CD14-positive monocyte (primary cell): ENCODE results near the gene IBSP. TPM values are rescaled to one million over a fixed set of nuclear protein-coding genes. Genes with fewer than 3 reads are reported as not detected.

Experiments
- DNase-seq, 3 donors: peaks; one replicate each; pipeline ENCODE4 v3.0.0-alpha.2; 2011 to 2022
- H2AFZ ChIP-seq: 2 replicates; pipeline ENCODE4 v1.6.0; 2012; ENCODE audit warnings: mild to moderate bottlenecking, low read depth, low read length, inconsistent platforms; ENCODE audit not compliant: insufficient read depth, poor library complexity, severe bottlenecking
- H3K27ac ChIP-seq, 2 donors: 1 replicate in 1 of 2; 2 replicates in 1 of 2; pipeline ENCODE4 v1.5.1; 2012 to 2013; ENCODE audit warnings: low read length in 2 of 2, control low read depth in 1 of 2, inconsistent platforms in 1 of 2, low read depth in 1 of 2, mild to moderate bottlenecking in 1 of 2
- H3K27me3 ChIP-seq, 2 donors: one replicate each; pipeline versions ENCODE4 v1.6.0 to v1.6.1; 2011 to 2013; ENCODE audit warnings: low read length in 2 of 2; ENCODE audit not compliant: control insufficient read depth in 2 of 2, insufficient read depth in 2 of 2
- H3K36me3 ChIP-seq, 2 donors: replicated peaks in 1 of 2; 1 replicate in 1 of 2; 2 replicates in 1 of 2; pipeline versions ENCODE4 v1.5.1 to v1.6.1; 2012 to 2013; ENCODE audit warnings: low read length in 2 of 2, control low read depth in 1 of 2, inconsistent platforms in 1 of 2, mild to moderate bottlenecking in 1 of 2; ENCODE audit not compliant: insufficient read depth in 2 of 2, control insufficient read depth in 1 of 2
- H3K4me1 ChIP-seq, 2 donors: 1 replicate in 1 of 2; 2 replicates in 1 of 2; pipeline versions ENCODE4 v1.5.1 to v1.6.1; 2012 to 2013; ENCODE audit warnings: low read length in 2 of 2, control low read depth in 1 of 2, inconsistent platforms in 1 of 2, mild to moderate bottlenecking in 1 of 2, moderate library complexity in 1 of 2; ENCODE audit not compliant: insufficient read depth in 2 of 2, control insufficient read depth in 1 of 2
- H3K4me2 ChIP-seq: replicated peaks from 2 replicates; pipeline ENCODE3; 2012; ENCODE audit warnings: low read length, moderate library complexity, mild to moderate bottlenecking; ENCODE audit not compliant: poor library complexity, severe bottlenecking; ENCODE audit errors: extremely low read depth
- H3K4me3 ChIP-seq, 3 experiments: fragments of 200-600 bp in 1 of 3; sonication (generic) in 1 of 3; replicated peaks in 1 of 3; 1 replicate in 2 of 3; 2 replicates in 1 of 3; pipeline ENCODE4 v1.5.1; 2011 to 2013; ENCODE audit warnings: low read length in 3 of 3, mild to moderate bottlenecking in 3 of 3, control low read depth in 2 of 3, low read depth in 2 of 3, inconsistent platforms in 1 of 3, moderate library complexity in 1 of 3
- H3K79me2 ChIP-seq: 2 replicates; pipeline ENCODE4 v1.6.0; 2012; ENCODE audit warnings: mild to moderate bottlenecking, control low read depth, inconsistent platforms, low read length, moderate library complexity; ENCODE audit not compliant: insufficient read depth
- H3K9ac ChIP-seq: 2 replicates; pipeline ENCODE4 v1.6.0; 2017; ENCODE audit warnings: low read length, mild to moderate bottlenecking; ENCODE audit not compliant: insufficient read depth, poor library complexity, severe bottlenecking
- H3K9me3 ChIP-seq, 2 donors: replicated peaks in 1 of 2; 1 replicate in 1 of 2; 2 replicates in 1 of 2; pipeline versions ENCODE4 v1.5.1 to v1.6.1; 2012 to 2013; ENCODE audit warnings: low read length in 2 of 2, control low read depth in 1 of 2; ENCODE audit not compliant: control insufficient read depth in 1 of 2, insufficient read depth in 1 of 2
- H4K20me1 ChIP-seq: 2 replicates; pipeline ENCODE4 v1.6.0; 2012; ENCODE audit warnings: mild to moderate bottlenecking, low read length, control low read depth, moderate library complexity; ENCODE audit not compliant: insufficient read depth
- H3K27ac Mint-ChIP-seq, 7 donors: one replicate each; pipeline ENCODE4 v1.8.0; 2020; ENCODE audit warnings: mild to moderate bottlenecking in 7 of 7, mixed read lengths in 7 of 7, moderate library complexity in 6 of 7, inconsistent platforms in 2 of 7
- H3K27me3 Mint-ChIP-seq, 3 donors: one replicate each; pipeline ENCODE4 v1.8.0; 2021 to 2022; ENCODE audit warnings: low read depth in 3 of 3, mild to moderate bottlenecking in 3 of 3, mixed read lengths in 3 of 3, moderate library complexity in 3 of 3, inconsistent platforms in 1 of 3
- H3K36me3 Mint-ChIP-seq, 2 donors: one replicate each; pipeline ENCODE4 v1.8.0; 2020; ENCODE audit warnings: mixed read lengths in 2 of 2, inconsistent platforms in 1 of 2, mild to moderate bottlenecking in 1 of 2
- H3K4me1 Mint-ChIP-seq: one replicate; pipeline ENCODE4 v1.8.0; 2020; ENCODE audit warnings: mild to moderate bottlenecking, mixed read lengths
- H3K4me3 Mint-ChIP-seq, 2 donors: one replicate each; pipeline ENCODE4 v1.8.0; 2020; ENCODE audit warnings: mild to moderate bottlenecking in 2 of 2, mixed read lengths in 2 of 2, moderate library complexity in 1 of 2
- H3K9me3 Mint-ChIP-seq, 7 donors: one replicate each; pipeline ENCODE4 v1.8.0; 2020 to 2022; ENCODE audit warnings: mixed read lengths in 7 of 7, mild to moderate bottlenecking in 6 of 7, moderate library complexity in 6 of 7, inconsistent platforms in 2 of 7
- CTCF ChIP-seq: fragments of 200-600 bp; IDR thresholded peaks from one replicate; pipeline ENCODE4 v1.8.0; 2022; ENCODE audit warnings: antibody characterized with exemption, mild to moderate bottlenecking
- WGBS: methylation state at CpG from one replicate; pipeline ENCODE4 v1.1.5; 2013; ENCODE audit warnings: missing lambda C conversion rate; ENCODE audit not compliant: insufficient coverage; 5-methylcytosine and 5-hydroxymethylcytosine counted together
- intact Hi-C, 2 donors: fragments of 100-400 bp; cut with micrococcal nuclease; formaldehyde crosslinking; loops; one replicate each; pipeline versions ENCODE4 v1.15.0 to v1.15.1; 2023
- polyA plus RNA-seq, 3 donors: library from polyadenylated mRNA; depleted of rRNA in 1 of 3; unstranded in 2 of 3; stranded (reverse) in 1 of 3; fragments of 300-500 nt in 2 of 3; fragments of >200 nt in 1 of 3; fragmentation: Illumina TruSeq in 2 of 3; gene quantifications; 1 replicate in 2 of 3; 2 replicates in 1 of 3; pipeline ENCODE4 v1.2.3, GENCODE V29; 2012 to 2021

Gene IBSP
- polyA plus RNA-seq, 3 donors: not detected

- Histone ChIP-seq H3K27ac (no peak within 1 kb of the TSS), H3K36me3 (no peaks in the 10 kb centered on the region), H3K9me3 (no peaks in the 10 kb centered on the region), H2AFZ (no peak within 1 kb of the TSS), H3K4me3 (no peak within 1 kb of the TSS), H3K4me2 (no peak within 1 kb of the TSS), H3K9ac (no peak within 1 kb of the TSS), H3K79me2 (no peaks in the 10 kb centered on the region), H3K4me1 (no peaks in the 10 kb centered on the region), H3K27me3 (no peaks in the 10 kb centered on the region), H4K20me1 (no peaks in the 10 kb centered on the region)
- TF ChIP-seq CTCF: no peak
- WGBS: 100% methylated on average over 1 of the region's 2 CpGs
- Mint-ChIP-seq H3K4me1 (no peaks in the 10 kb centered on the region), H3K9me3 (peaks cover 0 to 2% (median 0%) of the 10 kb centered on the region in 7 donors), H3K36me3 (no peaks in the 10 kb centered on the region), H3K27ac (no peak within 1 kb of the TSS), H3K27me3 (no peaks in the 10 kb centered on the region), H3K4me3 (no peak within 1 kb of the TSS)
- no peak for DNase-seq
- intact Hi-C loops: loop anchor here (10.0 kb wide), 2 partner anchors 98 to 148 kb away; no protein-coding TSS in a partner anchor
These were observed 33.3 kb downstream of the IBSP start, which contains the start of gene MEPE for GRCh38 chr4:87832669-87833068. TSS of gene MEPE (plus strand) at chr4:87832969. CDS start at chr4:87834715, 1,746 bp downstream.

- DNase-seq: no peak
- intact Hi-C loops: loop anchor here (10.0 kb wide), 2 partner anchors 100 to 150 kb away; no protein-coding TSS in a partner anchor
- Histone ChIP-seq H2AFZ (no peak overlapping the region), H3K4me3 (no peak overlapping the region), H3K79me2 (no peaks in the 10 kb centered on the region), H3K27me3 (no peaks in the 10 kb centered on the region), H3K9me3 (no peaks in the 10 kb centered on the region), H4K20me1 (no peaks in the 10 kb centered on the region), H3K4me1 (no peaks in the 10 kb centered on the region), H3K36me3 (no peaks in the 10 kb centered on the region), H3K4me2 (no peak overlapping the region), H3K9ac (no peak overlapping the region), H3K27ac (no peak overlapping the region)
- Mint-ChIP-seq H3K27ac (no peak overlapping the region), H3K36me3 (no peaks in the 10 kb centered on the region), H3K4me3 (no peak overlapping the region), H3K9me3 (peaks cover 0 to 2% (median 0%) of the 10 kb centered on the region in 7 donors), H3K27me3 (peaks cover 0 to 3% (median 0%) of the 10 kb centered on the region in 3 donors), H3K4me1 (peaks cover 3% of the 10 kb centered on the region)
- no peak for TF ChIP-seq CTCF
- WGBS: no CpG with 5 or more reads among the region's 2 CpGs
These were observed 35.0 kb downstream of the IBSP start for GRCh38 chr4:87834401-87834800.
